Astrocyte of the hippocampus (primary cell): Measurements from ENCODE around the gene DIRAS1.
"Not testable (repeated sequence)": the region's sequence is repeated elsewhere in the genome, so short reads cannot be mapped to it uniquely, and the experiment has no call there.

ENCODE experiments used
- DNase-seq: peaks from one replicate; pipeline ENCODE4 v3.0.0; 2011; ENCODE audit warnings: low read depth, low spot score

DIRAS1 gene

DNA sequence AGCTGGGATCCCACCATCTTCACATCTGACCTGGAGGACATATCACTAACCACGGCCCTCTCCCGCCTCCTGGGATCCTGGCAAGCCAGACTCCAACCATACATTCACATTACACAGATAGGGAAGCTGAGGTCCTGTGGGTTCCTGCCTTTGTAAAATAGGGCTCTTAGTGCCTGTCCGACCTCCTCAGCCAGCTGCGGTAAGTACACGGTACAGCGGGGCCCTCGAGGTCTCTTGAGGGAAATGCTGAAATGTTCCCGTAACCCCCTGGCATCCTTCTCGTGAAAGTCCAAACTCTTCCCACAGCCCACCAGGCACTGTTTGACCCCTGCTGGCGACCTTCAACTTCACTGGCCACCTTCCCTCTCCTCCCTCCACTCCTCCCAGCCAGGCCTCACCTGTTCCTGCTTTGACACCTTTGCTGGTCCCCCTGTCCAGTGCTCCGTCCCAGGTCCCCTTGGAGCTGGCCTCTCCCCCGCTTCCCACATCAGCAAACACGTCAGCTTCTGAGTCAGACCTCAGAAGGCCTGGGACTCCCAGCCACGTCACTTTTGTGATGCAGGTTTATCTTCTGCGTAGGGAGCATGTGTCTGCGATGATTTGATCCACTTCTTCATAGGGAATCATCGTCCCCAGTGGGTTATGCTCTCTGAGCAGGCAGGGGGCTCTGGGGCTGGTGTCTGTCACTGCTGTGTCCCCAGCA, 9.8 kb downstream of the DIRAS1 start:
- DNase-seq, result peak; percentile 58

DNA sequence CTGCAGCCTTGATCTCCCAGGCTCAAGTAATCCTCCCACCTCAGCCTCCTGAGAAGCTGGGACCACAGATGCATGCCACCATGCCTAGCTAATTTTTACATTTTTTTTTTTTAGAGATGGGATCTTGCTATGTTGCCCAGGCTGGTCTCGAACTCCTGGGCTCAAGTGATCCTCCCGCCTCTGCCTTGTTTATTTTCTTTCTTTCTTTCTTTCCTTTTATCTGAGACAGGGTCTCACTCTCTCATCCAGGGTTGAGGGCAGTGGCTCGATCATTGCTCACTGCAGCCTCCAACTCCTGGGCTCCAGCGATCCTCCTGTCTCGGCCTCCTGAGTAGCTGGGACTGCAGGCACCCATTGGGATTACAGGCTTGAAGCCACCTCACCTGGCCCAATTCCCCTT, 14.9 kb downstream of the DIRAS1 start:
- DNase-seq, result no peak

DNA sequence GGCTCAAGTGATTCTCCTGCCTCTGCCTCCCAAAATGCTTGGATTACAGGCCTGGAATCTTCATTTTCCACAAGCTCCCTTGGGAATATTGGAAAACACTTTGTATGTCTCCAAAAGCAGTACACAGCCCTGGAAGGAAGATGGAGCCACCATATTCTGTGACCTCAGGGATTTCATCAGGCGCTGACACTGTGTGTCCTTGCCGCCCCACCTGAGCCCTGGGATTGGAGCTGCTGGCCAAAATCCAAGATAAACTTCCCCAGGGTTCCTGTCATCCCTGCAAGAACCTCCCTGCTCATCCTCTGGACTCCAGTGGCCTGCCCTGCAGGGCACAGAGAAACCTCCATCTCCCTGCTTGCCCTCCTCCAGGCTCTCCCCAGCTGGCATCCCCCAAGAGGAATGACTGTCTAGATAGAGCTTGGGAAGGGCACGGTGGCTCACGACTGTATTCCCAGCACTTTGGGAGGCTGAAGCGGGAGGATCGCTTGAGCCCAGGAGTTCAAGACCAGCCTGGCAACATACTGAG, 17.4 kb downstream of the DIRAS1 start:
- no peak for DNase-seq

DNA sequence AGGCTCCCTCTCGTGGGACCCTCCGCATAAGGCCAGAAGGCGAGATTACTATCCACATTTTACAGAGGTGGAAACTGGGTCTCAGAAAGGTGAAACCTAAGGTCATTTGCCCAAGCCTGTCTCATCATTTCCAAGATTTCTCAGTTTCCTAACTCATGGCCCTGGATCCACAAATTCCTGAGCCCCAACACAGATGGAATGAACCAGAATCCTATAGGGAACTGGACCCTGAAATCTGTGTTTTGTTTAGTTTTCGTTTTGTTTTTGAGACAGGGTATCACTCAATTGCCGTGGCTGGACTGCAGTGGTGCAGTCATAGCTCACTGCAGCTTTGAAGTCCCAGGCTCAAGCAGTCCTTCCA, 18.1 kb downstream of the DIRAS1 start:
- no peak for DNase-seq

DNA sequence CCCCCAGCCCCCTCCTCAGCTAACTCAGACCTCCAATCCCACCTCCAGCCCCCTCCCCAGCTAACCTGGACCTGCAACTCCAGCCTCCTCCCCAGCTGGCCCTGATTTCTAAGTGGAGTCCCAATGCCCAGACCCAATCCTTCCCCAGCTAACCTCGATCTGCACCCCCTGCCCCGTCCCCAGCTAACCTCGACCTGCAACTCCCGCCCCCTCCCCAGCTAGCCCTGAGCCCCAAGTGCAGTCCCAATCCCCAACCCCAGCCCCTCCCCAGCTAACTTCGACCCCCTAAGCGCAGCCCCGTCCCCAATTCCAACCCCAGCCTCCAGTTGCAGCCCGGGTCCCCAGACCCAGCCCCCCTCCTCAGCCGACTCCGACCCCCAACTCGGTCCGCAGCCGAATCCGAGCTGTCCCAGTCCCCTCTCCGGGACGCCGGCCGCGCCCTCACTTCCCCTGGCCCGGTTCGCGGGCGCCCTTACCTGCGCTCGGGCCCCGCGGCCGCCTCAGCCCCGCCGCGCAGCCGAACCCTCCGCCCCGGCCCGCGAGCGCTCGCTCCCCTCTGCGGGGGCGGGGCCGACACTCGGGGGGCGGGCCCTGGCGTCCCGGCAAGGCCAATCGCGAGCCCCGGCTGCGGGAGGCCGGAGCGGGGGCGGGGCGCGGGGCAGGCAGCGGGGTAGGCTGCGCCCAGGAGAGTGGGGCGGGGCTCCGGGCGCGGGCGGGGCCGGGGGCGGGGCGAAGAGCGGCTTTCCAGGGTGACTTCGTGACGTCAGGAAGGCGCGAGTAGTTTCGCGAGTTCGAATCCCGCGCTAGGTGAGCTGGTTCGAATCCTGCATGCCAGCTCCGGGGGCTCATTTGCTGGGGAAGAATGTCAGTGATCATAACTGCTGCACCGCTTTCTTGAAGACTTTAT, 18.7 kb downstream of the DIRAS1 start, which contains the start of gene GNG7:
GNG7 (minus strand) TSS at position 525 of the 907 bp plus-strand sequence. CDS start 182,006 bp downstream, outside the sequence.
- DNase-seq, result peak; percentile 96

DNA sequence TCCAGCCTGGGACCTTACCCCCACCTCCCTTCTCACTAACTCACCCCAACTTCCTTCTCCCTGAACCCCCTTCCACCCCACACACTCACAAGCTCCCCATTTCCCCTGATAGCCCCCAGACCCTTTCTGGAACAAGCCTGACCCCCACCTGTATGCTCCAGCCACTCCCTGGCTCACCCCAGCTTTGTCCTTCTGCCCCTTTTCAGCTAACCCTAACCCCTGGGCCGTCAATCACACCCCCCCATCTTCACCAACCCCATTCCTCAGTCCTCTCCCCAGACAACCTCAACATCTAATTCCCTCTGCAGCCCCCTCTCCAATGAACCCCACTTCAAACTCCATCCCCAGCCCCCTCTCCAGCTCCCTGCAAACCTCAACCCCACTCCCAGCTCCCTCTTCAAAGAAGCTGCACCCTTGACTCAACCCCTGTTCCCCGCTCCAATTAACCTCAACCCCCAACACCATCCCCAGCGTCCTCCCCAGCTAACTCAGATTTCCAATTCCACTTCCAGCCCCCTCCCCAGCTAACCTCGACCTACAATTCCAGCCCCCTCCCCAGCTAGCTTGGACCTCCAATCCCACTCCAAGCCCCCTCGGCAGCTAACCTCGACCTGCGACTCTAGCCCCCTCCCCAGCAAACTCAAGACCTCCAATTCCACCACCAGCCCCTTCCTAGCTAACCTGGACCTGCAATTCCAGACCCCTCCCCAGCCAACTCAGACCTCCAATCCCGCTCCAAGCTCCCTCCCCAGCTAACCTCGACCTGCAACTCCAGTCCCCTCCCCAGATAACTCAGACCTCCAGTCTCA, 19.6 kb downstream of the DIRAS1 start:
- DNase-seq, result no peak

DNA sequence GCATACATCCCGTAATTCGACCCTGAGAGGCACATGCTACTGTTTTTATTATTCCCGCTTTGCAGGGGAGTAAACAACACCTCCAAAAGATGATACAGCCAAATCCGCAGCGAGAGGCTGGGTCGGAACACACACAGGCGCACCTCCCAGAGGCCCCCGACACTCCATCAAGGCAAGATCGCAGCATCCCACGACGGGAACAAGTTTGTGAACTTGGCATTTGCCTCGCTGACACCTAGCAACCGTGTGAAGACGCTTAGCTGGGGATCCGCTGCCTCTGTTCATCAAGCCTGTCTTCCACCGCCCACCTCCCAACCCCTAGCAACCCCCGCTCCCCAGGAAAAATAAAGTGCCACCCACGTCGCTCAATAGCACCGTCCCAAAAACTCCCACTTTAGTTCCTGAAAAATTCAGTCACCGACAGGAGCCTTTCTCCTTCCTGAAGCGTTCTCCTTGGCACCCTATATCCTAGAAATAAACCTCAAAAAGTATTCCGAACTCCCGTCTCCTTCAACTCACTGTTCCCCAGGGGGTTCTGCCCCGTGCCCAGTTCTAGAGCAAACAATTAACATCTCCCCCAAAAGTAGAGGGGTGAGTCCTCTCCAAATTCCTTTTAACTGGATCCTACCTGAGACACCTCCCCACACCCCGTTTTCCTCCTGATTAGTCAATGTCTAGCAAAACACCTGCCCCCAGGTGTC, 20.4 kb downstream of the DIRAS1 start:
- DNase-seq, result no peak

DNA sequence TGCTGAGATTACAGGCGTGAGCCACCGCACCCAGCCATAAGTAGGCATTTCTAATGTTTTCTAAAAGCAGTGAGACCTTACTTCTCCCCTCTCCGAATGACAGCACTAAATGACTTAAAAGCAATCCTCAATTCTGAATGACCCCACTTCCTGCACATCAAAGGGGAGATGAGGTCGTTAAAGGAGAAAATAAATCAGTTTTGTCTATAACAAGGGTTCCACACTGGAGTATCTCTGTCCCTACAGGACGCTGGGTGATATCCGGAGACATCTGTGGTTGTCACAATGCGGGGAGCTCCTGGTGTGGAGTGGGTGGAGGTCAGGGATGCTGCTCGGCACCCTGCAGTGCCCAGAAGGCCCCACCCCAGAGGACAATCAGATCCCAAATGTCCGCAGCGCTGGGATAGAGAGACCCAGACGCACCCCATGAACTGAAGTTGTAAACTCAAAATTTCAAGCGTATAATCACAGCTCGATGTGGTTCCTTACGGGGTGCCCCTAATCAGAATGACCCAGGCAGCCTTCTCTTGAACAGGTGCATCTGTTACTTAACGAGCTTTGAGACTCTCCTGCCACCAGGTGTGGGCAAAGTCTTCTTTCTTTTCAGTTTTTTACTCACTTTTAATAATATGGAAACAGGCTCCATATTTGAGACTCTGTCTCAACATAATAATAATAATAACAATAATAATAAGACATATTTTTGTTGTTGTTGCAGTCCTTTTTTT, 21.6 kb downstream of the DIRAS1 start:
- no peak for DNase-seq

DNA sequence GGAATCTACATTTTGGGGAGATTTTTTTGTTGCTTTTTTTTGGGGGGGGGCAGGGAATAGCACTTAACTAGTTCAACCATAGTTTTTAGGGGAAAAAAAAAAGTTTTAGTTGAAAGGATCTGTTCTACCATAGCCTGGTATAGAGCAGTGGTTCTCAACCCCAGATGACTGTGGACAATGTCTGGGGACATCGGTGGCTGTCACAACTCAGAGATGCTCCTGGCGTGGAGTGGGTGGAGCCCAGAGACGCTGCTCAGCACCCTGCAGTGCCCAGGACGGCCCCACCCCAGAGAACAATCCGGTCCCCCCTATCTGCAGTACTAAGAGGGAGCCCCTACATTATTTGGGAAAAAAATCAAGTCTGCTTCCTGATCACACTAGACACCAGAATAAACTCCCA, 27.0 kb downstream of the DIRAS1 start:
- no peak for DNase-seq

DNA sequence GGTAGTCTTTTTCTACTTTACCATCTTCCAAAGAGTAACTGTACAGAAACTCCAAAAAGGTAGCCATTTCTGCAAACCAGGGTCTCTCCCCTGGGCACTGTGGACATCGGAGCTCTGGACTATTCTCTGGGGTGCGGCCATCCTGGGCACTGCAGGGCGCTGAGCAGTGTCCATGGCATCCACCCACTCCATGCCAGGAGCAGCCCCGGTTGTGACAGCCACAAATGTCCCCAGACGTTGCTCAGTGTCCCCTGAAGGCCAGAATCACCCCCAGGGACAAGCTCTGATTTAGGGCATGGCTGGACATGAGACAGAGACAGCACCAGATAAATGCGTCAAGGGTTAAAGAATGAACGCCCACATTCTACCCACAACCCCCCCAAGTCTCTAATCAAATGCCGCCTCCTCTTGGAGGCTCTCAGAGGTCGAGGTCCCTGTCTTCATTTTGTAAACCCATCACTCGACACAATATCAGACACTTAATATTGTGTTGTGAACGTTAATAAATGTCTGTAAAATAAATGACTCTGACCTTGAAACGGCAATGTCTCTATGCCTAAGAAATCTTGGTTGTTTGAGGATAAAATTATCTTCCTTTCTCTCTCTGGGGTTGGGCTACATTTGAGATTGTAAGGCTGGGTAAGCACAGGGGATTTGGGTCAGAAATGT, 27.5 kb downstream of the DIRAS1 start:
- DNase-seq, result no peak

DNA sequence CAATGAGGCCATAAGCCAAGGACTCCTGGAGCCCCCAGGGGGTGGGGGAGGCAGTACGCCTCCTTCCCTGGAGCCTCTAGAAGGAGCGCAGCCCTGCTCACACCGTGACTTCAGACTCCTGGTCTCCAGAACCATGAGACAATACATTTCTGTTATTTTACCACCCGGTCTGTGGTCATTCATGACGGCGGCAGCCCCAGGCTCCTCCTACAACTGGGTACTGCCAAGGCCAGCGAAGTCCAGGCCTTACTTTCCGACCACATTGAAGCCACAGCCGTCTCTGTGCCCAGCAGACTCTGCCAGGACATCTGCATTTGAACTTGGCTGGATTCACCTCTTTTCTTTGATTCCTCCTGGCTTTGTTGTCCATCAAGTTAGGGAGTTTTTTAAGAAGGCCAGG, 29.2 kb downstream of the DIRAS1 start:
- peak; percentile 25 for DNase-seq

DNA sequence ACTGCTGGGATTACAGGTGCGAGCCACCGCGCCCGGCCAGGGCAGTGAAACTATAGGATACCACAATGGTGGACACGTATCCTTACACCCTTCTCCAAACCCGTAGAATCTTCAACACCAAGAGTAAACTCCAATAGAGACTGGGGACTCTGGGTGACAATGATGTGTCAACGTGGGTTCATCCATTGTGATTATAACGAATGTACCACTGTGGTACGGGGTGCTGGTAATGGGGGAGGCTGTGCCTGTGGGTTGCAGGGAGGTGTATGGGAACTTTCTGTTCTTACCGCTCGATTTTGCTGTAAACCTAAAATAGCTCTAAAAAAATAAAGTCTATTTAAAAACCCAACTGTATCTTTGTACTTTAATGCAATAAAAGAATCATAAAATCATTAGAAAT, 30.3 kb downstream of the DIRAS1 start:
- DNase-seq, result no peak

DNA sequence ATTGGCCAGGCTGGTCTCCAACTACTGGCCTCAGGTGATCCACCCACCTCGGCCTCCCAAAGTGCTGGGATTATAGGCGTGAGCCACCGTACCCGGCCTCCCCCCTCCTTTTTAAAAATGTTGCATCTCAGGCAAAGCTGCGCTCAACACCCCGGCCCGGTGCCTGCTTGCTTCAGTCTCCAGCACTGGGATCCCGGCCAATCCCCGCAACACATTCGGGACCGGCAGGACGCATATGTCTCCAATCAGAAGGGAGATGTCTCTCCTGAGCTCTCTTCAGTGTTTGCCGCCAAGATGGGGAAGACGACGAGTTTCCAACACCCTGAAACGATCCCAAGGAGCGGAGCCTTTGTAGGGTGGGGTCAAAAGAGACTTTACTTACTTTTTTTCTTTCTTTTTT, 34.8 kb downstream of the DIRAS1 start:
- no peak for DNase-seq

DNA sequence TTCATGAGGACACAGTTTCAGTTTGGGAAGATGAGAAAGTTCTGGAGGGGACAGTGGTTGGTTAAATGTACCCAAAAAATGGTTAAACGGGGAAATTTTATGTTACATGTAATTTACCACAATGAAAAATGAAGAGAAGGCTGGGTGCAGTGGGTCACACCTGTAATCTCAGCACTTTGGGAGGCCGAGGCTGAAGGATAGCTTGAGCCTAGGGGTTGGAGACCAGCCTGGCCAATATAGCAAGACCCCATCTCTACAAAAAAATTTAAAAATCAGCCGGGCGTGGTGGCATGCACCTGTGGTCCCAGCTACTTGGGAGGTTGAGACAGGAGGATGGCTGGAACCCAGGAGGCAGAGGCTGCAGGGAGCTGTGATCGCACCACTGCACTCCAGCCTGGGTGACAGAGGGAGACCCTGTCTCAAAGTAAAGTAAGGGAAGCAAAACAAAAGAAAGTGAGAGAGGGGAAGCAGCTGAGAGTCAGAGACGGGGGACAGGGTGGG, 35.9 kb downstream of the DIRAS1 start:
- no peak for DNase-seq

DNA sequence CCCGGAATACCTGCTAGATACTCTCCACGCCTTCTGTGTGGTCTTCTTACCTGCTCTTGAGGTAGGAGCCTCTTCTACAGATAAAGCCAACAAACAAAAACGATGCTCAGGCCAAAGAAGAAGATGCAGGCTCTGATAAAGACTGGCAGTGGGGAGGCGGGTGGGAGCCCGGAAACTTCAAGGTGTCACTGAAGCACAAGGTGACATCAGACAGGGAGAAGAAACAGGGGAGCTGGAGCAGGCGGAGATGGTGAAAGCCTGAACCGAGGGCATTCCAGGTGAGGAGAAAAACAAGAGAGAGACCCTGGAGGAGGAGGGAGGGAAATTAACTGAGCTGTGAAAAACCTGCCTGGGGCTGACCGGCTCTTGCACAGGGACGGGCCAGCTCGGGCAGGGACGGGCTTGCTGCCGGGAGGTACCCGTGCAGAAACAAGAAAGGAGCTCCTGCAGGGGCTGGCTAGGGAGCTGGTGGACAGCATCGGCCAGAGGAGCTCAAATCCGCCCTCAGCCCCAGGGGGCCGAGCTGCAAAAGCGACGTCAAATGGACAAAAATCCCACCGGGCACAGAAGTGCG, 37.7 kb downstream of the DIRAS1 start:
- no peak for DNase-seq

DNA sequence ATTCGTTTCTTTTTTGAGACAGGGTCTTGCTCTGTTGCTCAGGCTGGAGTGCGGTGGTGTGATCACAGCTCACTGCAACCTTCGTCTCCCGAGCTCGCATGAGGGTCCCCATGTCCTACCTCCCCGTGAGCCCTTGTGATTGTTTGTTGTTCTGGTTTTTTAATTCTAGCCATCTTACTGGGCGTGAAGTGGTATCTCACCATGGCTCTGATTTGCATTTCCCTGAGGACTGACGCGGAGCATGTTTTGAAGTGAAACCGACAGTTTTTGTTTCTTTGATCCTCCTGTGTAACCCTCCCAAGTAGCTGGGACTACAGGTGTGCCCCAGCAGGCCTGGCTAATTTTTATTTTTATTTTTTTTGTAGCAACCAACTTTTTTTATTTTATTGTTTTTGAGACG, 40.4 kb downstream of the DIRAS1 start:
- no peak for DNase-seq

DNA sequence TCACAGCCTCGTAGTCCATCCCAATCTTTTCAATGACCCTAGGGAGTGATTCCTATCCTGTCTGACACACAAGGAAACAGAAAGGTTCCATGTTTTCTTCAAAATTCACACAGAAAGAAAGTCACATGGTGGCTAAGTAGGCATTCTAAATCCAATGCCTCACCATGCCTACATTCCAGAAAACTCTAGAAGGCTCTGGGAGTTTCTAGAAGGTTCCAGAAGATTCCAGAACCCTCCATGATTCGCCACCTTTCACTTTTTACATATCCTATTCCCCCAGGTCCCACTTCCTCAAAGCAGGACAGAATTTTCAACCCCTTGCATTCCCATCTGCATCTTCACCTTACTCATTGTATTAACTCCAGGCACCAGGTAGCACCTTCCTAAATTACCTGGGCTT, 41.7 kb downstream of the DIRAS1 start:
- no peak for DNase-seq

DNA sequence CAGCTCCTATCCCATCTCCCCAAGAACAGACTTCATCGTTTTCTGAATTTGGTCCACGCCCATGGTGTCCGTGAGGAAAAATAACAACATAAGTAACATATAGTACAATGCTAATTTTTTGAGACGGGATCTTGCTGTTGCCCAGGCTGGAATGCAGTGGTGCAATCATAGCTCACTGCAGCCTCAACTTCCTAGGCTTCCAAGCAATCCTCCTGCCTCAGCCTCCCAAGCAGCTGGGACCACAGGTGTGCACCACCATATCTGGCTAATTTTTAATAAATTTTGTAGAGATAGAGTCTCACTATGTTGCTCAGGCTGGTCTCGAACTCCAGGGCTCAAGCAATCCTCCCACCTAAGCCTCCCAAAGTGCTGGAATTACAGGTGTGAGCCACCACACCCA, 42.2 kb downstream of the DIRAS1 start:
- DNase-seq, result not testable (repeated sequence)

DNA sequence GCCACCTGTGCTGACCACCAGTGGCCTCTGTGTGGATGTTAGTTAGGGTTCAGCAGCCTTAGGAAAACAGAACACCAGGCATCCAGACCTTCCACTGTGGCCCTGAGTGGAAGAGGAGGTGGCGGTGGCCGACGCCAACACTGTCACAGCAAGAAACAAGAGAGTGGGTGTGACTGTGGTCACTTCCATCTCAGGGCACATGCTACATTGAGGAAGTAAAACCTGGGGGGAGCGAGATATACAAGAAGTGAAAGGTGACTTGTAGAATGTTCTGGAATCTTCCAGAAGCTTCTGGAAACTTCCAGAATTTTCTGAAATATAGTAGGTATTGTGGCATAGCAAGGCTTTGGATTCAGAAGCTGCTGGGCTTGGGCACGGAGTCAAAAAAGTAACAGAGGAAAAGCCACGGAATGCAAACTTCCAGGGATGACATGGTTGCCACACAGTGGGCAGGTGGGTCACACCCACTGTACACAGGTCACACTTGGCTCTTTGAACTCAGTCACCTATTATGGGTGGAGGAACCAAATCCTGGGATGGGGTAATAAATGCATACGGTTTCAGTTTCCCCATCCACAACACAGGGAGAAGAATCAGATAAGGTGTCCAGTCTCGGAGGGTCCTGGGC, 43.0 kb downstream of the DIRAS1 start:
- no peak for DNase-seq
